ENCODE measurements around the gene JHY. TPM values are rescaled to one million over a fixed set of nuclear protein-coding genes. Genes with fewer than 3 reads are reported as not detected.

JHY gene
- total RNA-seq, 2 donors from 2014 or later, result 2.1 to 4.8 TPM

DNA sequence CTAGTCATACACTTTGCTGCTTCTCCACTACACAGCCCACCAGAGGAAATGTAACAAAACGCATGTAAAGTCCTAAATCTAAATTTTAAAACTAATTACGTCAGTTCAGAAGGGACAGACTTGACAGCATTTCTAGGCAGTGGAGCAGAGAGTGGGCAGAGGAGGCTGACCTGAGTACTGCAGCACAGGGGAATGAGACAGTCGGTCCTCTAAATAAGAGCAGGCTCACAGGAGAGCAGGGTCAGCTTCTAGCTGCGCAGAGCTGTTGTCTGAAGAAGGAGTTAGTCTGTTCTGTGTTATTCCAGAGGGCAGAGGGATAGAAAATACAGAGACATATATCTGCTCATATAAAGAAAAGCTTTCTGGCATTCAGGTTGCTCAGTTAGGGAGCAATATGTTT is 40.3 kb downstream of the JHY start:
- no peak overlapping the region for H3K27ac ChIP-seq (ENCODE audit: low read depth, low read length)
- Mint-ChIP-seq H3K9me3 (no peaks in the 10 kb centered on the region), H3K4me3 (no peak overlapping the region), H3K36me3 (ENCODE audit: low read depth) (no peaks in the 10 kb centered on the region), H3K27me3 (ENCODE audit: insufficient read depth) (peaks cover 2% of the 10 kb centered on the region), H3K4me1 (peaks cover 18% of the 10 kb centered on the region), H3K27ac (no peak overlapping the region)
- no peak for DNase-seq
- no peaks in the 10 kb centered on the region for H3K9me3 ChIP-seq (ENCODE audit: control insufficient read depth, low read length)
- H3K27me3 ChIP-seq (ENCODE audit: control insufficient read depth, insufficient read depth, low read length, poor library complexity, severe bottlenecking), result no peaks in the 10 kb centered on the region
- no peaks in the 10 kb centered on the region for H3K4me1 ChIP-seq (ENCODE audit: control insufficient read depth, insufficient read depth, low read length)
- 88 to 92% methylated on average over 1 to 4 of the region's 4 CpGs for WGBS, 2 experiments (ENCODE audit: insufficient coverage in 1 of 2, insufficient read length in 1 of 2)
- H3K9ac ChIP-seq (ENCODE audit: extremely low read depth, low read length, poor library complexity, severe bottlenecking), result no peak overlapping the region
- H3K4me3 ChIP-seq (ENCODE audit: low read length), result no peak overlapping the region
- TF ChIP-seq, protein P1, sequence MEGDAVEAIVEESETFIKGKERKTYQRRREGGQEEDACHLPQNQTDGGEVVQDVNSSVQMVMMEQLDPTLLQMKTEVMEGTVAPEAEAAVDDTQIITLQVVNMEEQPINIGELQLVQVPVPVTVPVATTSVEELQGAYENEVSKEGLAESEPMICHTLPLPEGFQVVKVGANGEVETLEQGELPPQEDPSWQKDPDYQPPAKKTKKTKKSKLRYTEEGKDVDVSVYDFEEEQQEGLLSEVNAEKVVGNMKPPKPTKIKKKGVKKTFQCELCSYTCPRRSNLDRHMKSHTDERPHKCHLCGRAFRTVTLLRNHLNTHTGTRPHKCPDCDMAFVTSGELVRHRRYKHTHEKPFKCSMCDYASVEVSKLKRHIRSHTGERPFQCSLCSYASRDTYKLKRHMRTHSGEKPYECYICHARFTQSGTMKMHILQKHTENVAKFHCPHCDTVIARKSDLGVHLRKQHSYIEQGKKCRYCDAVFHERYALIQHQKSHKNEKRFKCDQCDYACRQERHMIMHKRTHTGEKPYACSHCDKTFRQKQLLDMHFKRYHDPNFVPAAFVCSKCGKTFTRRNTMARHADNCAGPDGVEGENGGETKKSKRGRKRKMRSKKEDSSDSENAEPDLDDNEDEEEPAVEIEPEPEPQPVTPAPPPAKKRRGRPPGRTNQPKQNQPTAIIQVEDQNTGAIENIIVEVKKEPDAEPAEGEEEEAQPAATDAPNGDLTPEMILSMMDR (conservative IDR thresholded peaks at IDR 0.05), result no peak
- H3K36me3 ChIP-seq (ENCODE audit: control insufficient read depth, insufficient read depth, low read length), result no peaks in the 10 kb centered on the region

DNA sequence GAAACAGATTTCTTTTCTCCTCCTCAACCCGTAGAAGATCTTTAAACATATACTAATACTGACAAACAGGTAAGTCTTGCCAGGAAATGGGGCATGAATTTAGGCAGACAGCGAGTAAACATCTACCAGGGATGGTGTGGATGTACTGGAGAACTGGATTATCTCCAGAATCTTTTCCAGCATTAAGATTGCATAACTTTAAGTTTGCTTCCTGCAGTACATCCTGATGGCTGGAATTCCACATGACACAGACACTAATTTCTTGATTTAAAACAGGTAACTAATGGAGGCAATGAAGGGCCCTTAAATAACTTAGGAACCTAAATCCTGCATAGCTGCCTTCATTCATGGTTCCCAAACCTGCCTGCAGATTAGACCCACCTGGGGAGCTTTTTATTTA is 40.7 kb downstream of the JHY start:
- no peak overlapping the region for H3K9ac ChIP-seq (ENCODE audit: extremely low read depth, low read length, poor library complexity, severe bottlenecking)
- Mint-ChIP-seq H3K9me3 (no peaks in the 10 kb centered on the region), H3K36me3 (ENCODE audit: low read depth) (no peaks in the 10 kb centered on the region), H3K27ac (no peak overlapping the region), H3K27me3 (ENCODE audit: insufficient read depth) (peaks cover 2% of the 10 kb centered on the region), H3K4me1 (peaks cover 18% of the 10 kb centered on the region), H3K4me3 (no peak overlapping the region)
- WGBS, 2 experiments (ENCODE audit: insufficient coverage in 1 of 2, insufficient read length in 1 of 2), result 86 to 94% methylated on average over 1 to 2 of the region's 2 CpGs
- H3K4me1 ChIP-seq (ENCODE audit: control insufficient read depth, insufficient read depth, low read length), result no peaks in the 10 kb centered on the region
- DNase-seq, result no peak
- no peak overlapping the region for H3K27ac ChIP-seq (ENCODE audit: low read depth, low read length)
- H3K36me3 ChIP-seq (ENCODE audit: control insufficient read depth, insufficient read depth, low read length), result no peaks in the 10 kb centered on the region
- no peak overlapping the region for H3K4me3 ChIP-seq (ENCODE audit: low read length)
- TF ChIP-seq, protein P1 (conservative IDR thresholded peaks at IDR 0.05), result no peak
- H3K27me3 ChIP-seq (ENCODE audit: control insufficient read depth, insufficient read depth, low read length, poor library complexity, severe bottlenecking), result no peaks in the 10 kb centered on the region
- no peaks in the 10 kb centered on the region for H3K9me3 ChIP-seq (ENCODE audit: control insufficient read depth, low read length)

DNA sequence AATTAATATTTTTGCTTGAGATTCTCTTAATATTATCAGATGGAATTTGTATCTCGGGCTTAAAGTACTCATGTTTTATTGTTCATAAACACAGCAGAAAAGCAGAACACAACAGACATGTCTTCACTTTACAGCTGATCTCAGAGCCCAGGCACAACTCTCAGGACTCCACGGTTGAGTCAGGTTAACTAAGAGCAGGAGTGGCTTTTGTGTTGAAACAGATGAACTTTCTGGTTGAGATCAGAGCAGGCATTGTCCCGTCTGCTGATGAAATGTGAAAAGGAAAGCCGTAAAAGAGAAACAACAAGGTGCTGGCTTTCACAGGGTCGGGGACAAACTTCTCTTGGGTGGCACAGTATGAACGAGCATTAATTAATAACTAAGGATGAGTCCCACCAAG is 49.0 kb downstream of the JHY start:
- Mint-ChIP-seq H3K4me3 (no peak overlapping the region), H3K4me1 (no peaks in the 10 kb centered on the region)

More for the DNA sequence above, 49.0 kb downstream of the JHY start:
- 83 to 96% methylated on average over 4 to 6 of the region's 6 CpGs for WGBS, 2 experiments (ENCODE audit: insufficient coverage in 1 of 2, insufficient read length in 1 of 2)
- DNase-seq, result no peak
- H3K36me3 ChIP-seq (ENCODE audit: control insufficient read depth, insufficient read depth, low read length), result no peaks in the 10 kb centered on the region
- TF ChIP-seq, protein P1 (conservative IDR thresholded peaks at IDR 0.05), result no peak
- Mint-ChIP-seq H3K36me3 (ENCODE audit: low read depth) (no peaks in the 10 kb centered on the region), H3K27me3 (ENCODE audit: insufficient read depth) (peaks cover 6% of the 10 kb centered on the region), H3K9me3 (no peaks in the 10 kb centered on the region), H3K27ac (no peak overlapping the region)
- no peaks in the 10 kb centered on the region for H3K9me3 ChIP-seq (ENCODE audit: control insufficient read depth, low read length)
- no peak overlapping the region for H3K9ac ChIP-seq (ENCODE audit: extremely low read depth, low read length, poor library complexity, severe bottlenecking)
- H3K4me3 ChIP-seq (ENCODE audit: low read length), result no peak overlapping the region
- H3K27ac ChIP-seq (ENCODE audit: low read depth, low read length), result no peak overlapping the region
- no peaks in the 10 kb centered on the region for H3K27me3 ChIP-seq (ENCODE audit: control insufficient read depth, insufficient read depth, low read length, poor library complexity, severe bottlenecking)
- H3K4me1 ChIP-seq (ENCODE audit: control insufficient read depth, insufficient read depth, low read length), result no peaks in the 10 kb centered on the region

Data from endodermal cell (in vitro differentiated cells).